ENCODE data around the gene FADS2.

FADS2 gene

GRCh38 chr11:61795876-61796526 lies 32.1 kb upstream of the FADS2 start:
- DNase-seq (ENCODE audit: low read depth in 3 of 3): no peak

GRCh38 chr11:61797263-61797944 lies 30.7 kb upstream of the FADS2 start:
- peak; percentile 26 to 35 (median 27) for DNase-seq (ENCODE audit: low read depth in 3 of 3)

GRCh38 chr11:61799665-61800284 lies 28.3 kb upstream of the FADS2 start:
- no peak for DNase-seq (ENCODE audit: low read depth in 3 of 3)

- DNase-seq (ENCODE audit: low read depth in 3 of 3): no peak
These were observed 27.5 kb upstream of the FADS2 start for GRCh38 chr11:61800331-61801281.

- no peak for DNase-seq (ENCODE audit: low read depth in 3 of 3)
These were observed 25.5 kb upstream of the FADS2 start for GRCh38 chr11:61802605-61803004.

GRCh38 chr11:61803889-61804647 lies 24.0 kb upstream of the FADS2 start:
- DNase-seq (ENCODE audit: low read depth in 3 of 3): no peak

- no peak for DNase-seq (ENCODE audit: low read depth in 3 of 3)
These were observed 23.0 kb upstream of the FADS2 start for GRCh38 chr11:61805146-61805545.

- DNase-seq (ENCODE audit: low read depth in 3 of 3): no peak
These were observed 21.3 kb upstream of the FADS2 start for GRCh38 chr11:61806785-61807184.

GRCh38 chr11:61810671-61811175 lies 17.4 kb upstream of the FADS2 start:
- DNase-seq (ENCODE audit: low read depth in 3 of 3): no peak

- DNase-seq (ENCODE audit: low read depth in 3 of 3): no peak
These were observed 16.3 kb upstream of the FADS2 start for GRCh38 chr11:61811831-61812230.

- no peak for DNase-seq (ENCODE audit: low read depth in 3 of 3)
These were observed 15.2 kb upstream of the FADS2 start for GRCh38 chr11:61812736-61813411.

- no peak for DNase-seq (ENCODE audit: low read depth in 3 of 3)
These were observed 13.7 kb upstream of the FADS2 start for GRCh38 chr11:61814247-61814957.

- DNase-seq (ENCODE audit: low read depth in 3 of 3): peak; percentile 32 to 43 (median 34)
These were observed 12.9 kb upstream of the FADS2 start for GRCh38 chr11:61814958-61815789.

GRCh38 chr11:61815790-61816735 lies 12.0 kb upstream of the FADS2 start:
- DNase-seq (ENCODE audit: low read depth in 3 of 3): peak; percentile 21 to 54 (median 41)

GRCh38 chr11:61816736-61817455 lies 11.2 kb upstream of the FADS2 start, which contains the start of gene FADS1:
Gene FADS1 (minus strand): TSS chr11:61817003. CDS start chr11:61816929, 74 bp downstream.
- DNase-seq (ENCODE audit: low read depth in 3 of 3): peak; percentile 65 to 76 (median 67)

GRCh38 chr11:61817471-61818202 lies 10.5 kb upstream of the FADS2 start:
- no peak for DNase-seq (ENCODE audit: low read depth in 3 of 3)
